ENCODE results near the gene SMIM3.
A peak's percentile ranks its signal among the peaks of the same experiment; 100 is the strongest.
"Not testable (repeated sequence)": the region's sequence is repeated elsewhere in the genome, so short reads cannot be mapped to it uniquely, and the experiment has no call there.

SMIM3 gene

DNA sequence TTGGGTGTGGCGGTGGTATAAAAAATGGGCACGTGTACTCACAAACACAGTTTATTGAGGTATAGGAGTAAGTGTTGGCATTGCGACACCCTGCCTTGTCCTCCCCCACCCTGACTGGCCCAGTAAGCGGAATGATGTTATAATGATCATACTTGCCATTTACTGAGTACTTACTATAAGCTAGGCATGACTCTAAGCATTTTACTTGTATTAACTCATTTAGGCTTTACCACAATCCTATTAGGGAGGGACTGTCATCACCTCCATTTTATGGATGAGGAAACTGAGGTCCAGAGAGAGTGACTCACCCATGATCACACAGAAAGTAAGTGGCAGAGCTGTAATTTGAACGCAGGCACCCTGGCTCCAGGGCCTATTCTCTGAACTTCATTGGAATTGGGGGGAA, 2.3 kb downstream of the SMIM3 start:
- peak overlapping the region; percentile 95 for H3K27ac Mint-ChIP-seq
- no peaks in the 10 kb centered on the region for H3K36me3 Mint-ChIP-seq
- H3K4me3 Mint-ChIP-seq = peak overlapping the region; percentile 95
- DNase-seq (ENCODE audit: low spot score in 2 of 2) = no peak
- ATAC-seq = no peak
- peaks cover under 1% of the 10 kb centered on the region for H3K9me3 Mint-ChIP-seq
- H3K4me1 Mint-ChIP-seq = peaks cover 71% of the 10 kb centered on the region

DNA sequence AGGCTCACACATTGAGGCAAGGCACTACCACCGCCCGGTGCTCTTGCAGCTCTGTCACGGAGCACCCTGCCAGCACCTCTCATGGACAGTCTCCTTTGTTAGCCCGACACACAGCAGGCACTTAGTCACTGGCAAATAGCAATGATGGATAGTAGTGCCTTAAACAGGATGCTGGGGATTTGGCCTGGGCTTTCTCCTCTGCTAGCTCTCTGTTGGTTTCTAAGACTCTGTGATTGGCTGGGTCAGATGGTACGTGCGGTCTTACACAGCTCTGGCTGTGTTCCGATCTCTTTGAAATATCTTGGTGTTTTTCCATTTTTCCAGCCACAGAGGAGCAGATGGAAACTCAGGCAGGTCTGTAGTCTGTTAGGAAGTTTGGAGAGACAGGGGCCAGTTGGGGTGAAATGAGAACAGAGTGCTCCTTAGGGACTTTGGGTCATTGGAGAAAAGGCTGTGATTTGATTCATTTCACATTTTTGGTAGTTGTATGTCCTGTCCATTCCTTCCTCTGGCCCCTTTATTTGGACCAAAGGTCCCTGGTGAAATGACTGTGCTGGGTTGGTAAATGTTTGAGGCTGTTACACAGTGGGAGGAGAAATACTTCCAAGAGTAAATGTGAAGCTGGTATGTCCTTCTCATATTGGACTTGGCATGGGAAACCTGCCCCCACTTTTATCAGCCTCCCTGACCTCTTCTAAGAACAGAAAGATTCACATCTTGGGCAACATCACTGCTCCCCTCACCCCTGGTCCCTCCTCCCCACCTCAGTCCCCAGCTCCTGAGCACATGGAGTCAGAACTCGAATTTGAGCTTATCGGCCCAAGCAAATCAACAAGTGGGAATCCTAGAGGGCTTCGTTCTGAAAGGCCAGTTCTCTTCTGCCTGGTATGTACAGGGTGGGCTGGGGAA, 3.4 kb downstream of the SMIM3 start:
- Mint-ChIP-seq H3K27ac (peak overlapping the region; percentile 95), H3K36me3 (no peaks in the 10 kb centered on the region), H3K9me3 (peaks cover 4% of the 10 kb centered on the region), H3K4me1 (peaks cover 79% of the 10 kb centered on the region), H3K4me3 (no peak overlapping the region)
- ATAC-seq = no peak
- no peak for DNase-seq (ENCODE audit: low spot score in 2 of 2)

DNA sequence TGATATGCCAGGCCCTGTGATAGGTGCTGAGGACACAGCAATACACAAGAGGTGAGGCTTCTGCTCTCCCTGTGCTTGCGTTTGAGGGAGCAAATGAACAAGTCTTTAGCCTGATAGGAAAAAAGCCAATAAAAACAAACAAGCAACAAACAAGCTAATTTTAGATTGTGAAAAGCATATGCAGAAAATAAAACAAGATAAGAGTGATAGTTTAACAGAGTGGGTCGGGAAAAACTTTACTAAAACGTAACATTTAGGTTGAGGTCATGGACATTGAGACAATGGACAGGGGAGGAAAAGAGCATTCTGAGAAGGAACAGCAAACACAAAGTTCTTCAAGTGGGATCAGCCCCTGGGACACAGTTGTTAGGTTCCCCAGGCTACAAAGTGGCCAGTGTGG, 4.3 kb downstream of the SMIM3 start:
- Mint-ChIP-seq H3K36me3 (no peaks in the 10 kb centered on the region), H3K4me1 (peaks cover 81% of the 10 kb centered on the region), H3K4me3 (peak overlapping the region; percentile 62), H3K27ac (peak overlapping the region; percentile 95), H3K9me3 (peaks cover 4% of the 10 kb centered on the region)
- DNase-seq (ENCODE audit: low spot score in 2 of 2) (no peak), ATAC-seq (no peak)

DNA sequence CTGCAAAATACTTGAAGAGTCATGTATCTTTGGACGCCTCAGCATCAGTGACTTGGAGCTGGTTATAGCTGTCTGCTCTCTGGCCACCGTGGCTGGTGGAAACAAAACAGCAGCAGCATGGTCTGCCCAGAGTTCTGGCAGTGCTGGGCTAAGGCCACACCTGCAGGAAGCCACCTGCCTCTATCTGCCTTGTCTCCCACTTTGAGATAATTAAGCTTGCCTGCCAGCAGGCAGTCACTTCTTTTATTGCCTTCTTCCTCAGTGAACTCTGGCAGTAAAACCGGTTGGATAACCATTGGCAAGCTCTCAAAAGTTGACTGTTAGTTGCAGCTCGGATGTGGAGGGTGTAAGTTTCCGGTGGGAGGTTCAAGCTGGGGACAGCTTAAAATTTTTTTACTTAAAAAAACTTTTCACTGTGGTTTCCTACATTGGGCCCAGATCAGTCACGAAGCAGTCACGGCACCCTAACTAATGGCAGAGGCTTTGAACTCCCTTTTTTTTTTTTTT, 4.9 kb downstream of the SMIM3 start:
- peak overlapping the region; percentile 95 for H3K27ac Mint-ChIP-seq
- H3K4me3 Mint-ChIP-seq = peak overlapping the region; percentile 62
- peaks cover 79% of the 10 kb centered on the region for H3K4me1 Mint-ChIP-seq
- peak; percentile 89 for ATAC-seq
- H3K36me3 Mint-ChIP-seq = no peaks in the 10 kb centered on the region
- peaks cover 4% of the 10 kb centered on the region for H3K9me3 Mint-ChIP-seq
- DNase-seq (ENCODE audit: low spot score in 2 of 2) = peak; percentile 25 to 73

DNA sequence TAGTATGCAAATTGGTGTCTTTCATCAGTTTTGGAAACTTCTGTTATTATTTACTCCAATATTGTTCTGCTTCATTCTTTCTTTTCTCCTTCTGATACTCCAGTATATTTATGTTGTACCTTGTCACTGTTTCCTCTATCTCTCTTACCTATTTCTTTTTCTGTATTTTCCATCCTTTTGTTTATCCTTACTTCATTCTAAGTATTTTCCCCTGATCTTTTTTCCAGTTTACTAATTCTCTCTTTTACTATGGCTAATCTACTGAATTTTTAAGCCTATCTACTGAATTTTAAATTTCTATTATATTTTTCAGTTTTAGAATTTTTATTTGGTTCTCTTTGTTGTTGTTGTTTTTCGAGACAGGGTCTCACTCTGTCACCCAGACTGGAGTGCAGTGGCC, 7.4 kb downstream of the SMIM3 start:
- Mint-ChIP-seq H3K9me3 (peaks cover 4% of the 10 kb centered on the region), H3K4me3 (no peak overlapping the region), H3K4me1 (peaks cover 80% of the 10 kb centered on the region), H3K27ac (no peak overlapping the region), H3K36me3 (no peaks in the 10 kb centered on the region)
- no peak for DNase-seq (ENCODE audit: low spot score in 2 of 2)
- ATAC-seq = no peak

DNA sequence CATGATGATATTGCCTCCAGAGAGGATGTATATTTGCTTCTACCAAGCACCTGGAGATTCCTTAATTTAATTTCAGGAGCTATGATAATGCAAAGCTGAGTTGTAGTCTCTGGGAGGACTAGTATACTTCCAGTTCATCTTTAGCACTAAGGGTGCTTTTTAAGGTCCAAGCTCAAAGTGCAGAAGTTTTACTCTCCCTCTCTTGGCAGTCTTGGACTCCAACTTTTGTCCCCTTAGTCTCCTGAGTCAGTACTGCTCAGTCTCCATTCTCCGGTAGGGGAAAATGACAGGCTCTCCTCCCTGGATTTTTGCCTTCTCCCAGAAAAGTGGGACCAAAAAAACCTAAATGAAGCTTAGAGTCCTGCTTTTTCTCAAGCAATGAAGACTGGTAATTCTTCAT, 8.3 kb downstream of the SMIM3 start:
- ATAC-seq (no peak), DNase-seq (ENCODE audit: low spot score in 2 of 2) (no peak)
- peaks cover 4% of the 10 kb centered on the region for H3K9me3 Mint-ChIP-seq
- peaks cover 78% of the 10 kb centered on the region for H3K4me1 Mint-ChIP-seq
- H3K36me3 Mint-ChIP-seq = no peaks in the 10 kb centered on the region
- no peak overlapping the region for H3K4me3 Mint-ChIP-seq
- no peak overlapping the region for H3K27ac Mint-ChIP-seq

DNA sequence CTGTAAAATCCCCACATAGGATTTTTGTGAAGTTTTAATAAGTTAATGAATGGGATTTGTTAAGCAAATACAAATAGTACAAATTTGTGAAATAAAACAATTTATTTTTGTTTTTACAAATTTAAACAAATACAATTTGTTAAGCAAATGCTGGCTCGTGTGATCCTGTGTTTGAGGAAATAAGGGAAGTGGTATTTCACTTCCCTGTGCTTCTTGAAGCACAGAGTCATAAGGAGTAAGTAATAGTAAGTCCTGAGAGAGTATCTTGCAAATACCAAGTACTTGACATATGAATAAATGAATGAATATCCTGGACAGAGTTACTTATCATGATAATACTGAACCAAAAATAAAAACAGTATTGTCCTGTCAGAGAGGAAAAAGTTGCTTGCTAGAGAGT, 9.1 kb downstream of the SMIM3 start:
- DNase-seq (ENCODE audit: low spot score in 2 of 2) = no peak
- Mint-ChIP-seq H3K27ac (no peak overlapping the region), H3K4me3 (no peak overlapping the region)

DNA sequence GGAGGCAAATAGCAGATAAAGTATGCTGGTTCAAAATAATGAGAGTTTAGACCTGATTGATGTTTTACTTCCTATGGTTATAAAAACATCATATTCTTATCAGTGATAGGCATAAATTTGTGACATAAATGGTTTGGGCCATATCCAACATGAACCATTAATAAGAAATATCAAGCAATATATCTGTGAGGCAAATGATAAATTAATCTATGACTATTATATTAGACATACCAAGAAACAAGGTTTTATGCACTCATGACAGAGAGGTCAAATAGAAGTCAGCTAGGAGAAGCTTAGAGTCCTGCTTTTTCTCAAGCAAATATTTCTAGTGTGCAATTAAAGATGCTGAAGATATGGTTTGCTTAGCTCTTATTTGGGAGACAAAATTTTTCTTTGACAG, 10.4 kb downstream of the SMIM3 start:
- ATAC-seq (no peak), DNase-seq (ENCODE audit: low spot score in 2 of 2) (no peak)
- H3K36me3 Mint-ChIP-seq = no peaks in the 10 kb centered on the region
- H3K4me1 Mint-ChIP-seq = peaks cover 57% of the 10 kb centered on the region
- peak overlapping the region; percentile 87 for H3K27ac Mint-ChIP-seq
- H3K9me3 Mint-ChIP-seq = peaks cover 4% of the 10 kb centered on the region
- H3K4me3 Mint-ChIP-seq = peak overlapping the region; percentile 60

More for the DNA sequence above, 9.1 kb downstream of the SMIM3 start:
- peaks cover 4% of the 10 kb centered on the region for H3K9me3 Mint-ChIP-seq
- ATAC-seq = no peak
- peaks cover 70% of the 10 kb centered on the region for H3K4me1 Mint-ChIP-seq
- no peaks in the 10 kb centered on the region for H3K36me3 Mint-ChIP-seq

DNA sequence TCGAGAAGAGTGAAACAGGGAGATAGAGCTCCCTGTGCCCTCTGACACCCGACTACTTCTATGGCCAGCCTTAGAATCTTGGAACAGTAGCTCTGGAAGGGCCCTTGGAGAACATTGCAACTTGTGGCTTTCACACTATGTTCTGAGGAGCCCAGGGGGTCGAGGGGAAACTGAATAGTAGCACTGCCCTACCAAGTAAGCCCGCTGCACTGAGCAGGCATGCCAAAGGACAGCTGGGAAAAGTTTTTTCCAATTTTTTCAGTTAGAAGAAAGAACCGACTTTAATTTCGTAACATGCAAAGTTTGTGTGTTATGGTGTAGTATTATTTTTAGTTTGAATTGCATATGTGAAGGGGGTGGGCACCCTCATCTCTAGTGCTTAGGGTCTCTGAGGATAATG, 10.9 kb downstream of the SMIM3 start:
- ATAC-seq (no peak), DNase-seq (ENCODE audit: low spot score in 2 of 2) (no peak)
- Mint-ChIP-seq H3K4me1 (peaks cover 53% of the 10 kb centered on the region), H3K27ac (peak overlapping the region; percentile 87), H3K9me3 (peaks cover 4% of the 10 kb centered on the region), H3K4me3 (peak overlapping the region; percentile 60), H3K36me3 (no peaks in the 10 kb centered on the region)

DNA sequence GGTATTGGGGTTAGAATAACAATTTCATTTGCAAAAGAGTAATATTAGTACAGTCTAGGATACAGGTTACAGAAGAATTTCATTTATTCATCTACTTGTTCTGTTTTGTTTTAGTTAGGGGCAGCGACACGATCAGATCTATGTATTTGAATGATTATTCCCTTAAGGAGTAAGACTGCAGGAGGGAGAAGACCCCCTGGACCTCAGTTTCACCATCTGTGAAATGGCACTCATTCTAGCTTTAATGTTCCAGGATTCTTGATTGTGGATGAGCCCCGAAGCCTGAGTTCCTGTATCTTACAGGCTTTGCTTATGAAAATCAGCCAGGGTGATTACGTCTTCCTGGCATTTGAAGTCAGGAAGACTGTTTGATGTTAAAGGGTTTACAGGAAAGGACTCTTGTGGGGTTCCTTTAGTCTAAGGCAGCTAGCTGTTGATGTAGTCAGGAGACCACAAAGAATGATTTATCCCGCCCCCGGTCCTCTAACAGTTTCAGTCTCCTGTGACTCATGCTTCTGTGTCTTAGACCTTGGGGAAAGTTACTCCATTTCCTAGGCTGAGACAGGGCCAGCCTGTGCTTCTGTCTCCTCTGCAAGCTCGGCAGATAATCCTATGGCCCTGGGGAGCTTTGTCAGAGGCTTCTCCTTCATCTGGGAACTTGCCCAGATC, 11.5 kb downstream of the SMIM3 start:
- H3K27ac Mint-ChIP-seq = peak overlapping the region; percentile 87
- H3K4me1 Mint-ChIP-seq = peaks cover 47% of the 10 kb centered on the region
- H3K9me3 Mint-ChIP-seq = peaks cover 4% of the 10 kb centered on the region
- no peaks in the 10 kb centered on the region for H3K36me3 Mint-ChIP-seq
- H3K4me3 Mint-ChIP-seq = peak overlapping the region; percentile 60
- ATAC-seq (peak; percentile 100), DNase-seq (ENCODE audit: low spot score in 2 of 2) (peak; percentile 42 to 75)

DNA sequence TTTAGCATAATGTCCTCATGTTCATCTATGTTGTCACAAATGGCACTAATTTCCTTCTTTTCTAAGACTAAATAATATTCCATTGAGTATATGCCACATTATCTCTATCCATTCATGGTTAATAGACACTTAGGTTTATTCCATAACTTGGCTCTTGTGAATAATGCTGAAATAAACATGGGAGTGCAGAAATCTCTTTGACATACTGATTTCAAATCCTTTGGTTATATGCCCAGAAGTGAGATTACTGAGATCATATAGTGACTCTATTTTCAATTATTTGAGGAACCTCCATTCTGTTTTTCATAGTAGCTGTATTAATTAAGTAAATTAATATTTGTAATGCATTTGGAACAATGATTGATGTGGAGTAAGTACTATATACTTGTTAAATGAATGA, 13.0 kb downstream of the SMIM3 start:
- Mint-ChIP-seq H3K36me3 (no peaks in the 10 kb centered on the region), H3K4me1 (peaks cover 40% of the 10 kb centered on the region), H3K9me3 (no peaks in the 10 kb centered on the region), H3K27ac (no peak overlapping the region), H3K4me3 (peak overlapping the region; percentile 11)
- ATAC-seq (no peak), DNase-seq (ENCODE audit: low spot score in 2 of 2) (no peak)

DNA sequence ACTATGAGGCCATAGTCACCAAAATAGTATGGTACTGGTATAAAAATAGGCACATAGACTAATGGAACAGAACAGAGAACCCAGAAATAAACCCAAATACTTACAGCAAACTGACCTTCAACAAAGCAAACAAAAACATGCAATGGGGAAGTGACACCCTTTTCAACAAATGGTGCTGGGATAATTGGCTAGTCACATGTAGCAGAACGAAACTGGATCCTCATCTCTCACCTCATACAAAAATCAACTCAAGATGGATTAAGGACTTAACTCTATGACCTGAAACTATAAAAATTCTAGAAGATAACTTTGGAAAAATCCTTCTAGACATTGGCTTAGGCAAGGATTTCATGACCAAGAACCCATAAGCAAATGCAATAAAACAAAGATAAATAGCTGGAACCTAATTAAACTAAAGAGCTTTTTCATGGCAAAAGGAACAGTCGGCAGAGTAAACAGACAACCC, 14.9 kb downstream of the SMIM3 start:
- H3K36me3 Mint-ChIP-seq, H3K27ac Mint-ChIP-seq, H3K9me3 Mint-ChIP-seq: not testable (repeated sequence)

DNA sequence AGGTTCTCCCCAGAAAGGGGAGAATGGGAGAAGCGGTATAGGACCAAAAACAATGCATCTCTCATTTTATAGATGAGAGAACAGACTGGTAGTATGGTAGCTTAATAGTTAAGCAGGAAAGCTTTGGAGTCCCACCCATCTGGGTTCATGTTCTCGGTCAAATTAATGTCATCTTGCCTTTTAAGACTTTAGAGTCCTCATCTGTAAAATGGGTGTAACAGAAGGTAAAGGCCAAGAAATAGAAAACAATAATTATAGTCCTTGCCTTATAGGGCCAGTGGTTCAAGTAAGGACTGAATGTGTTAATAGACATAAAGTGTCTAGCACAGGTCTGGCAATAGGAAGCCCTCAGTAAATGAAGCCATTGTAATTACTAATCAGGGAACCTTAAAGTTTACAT, 16.4 kb downstream of the SMIM3 start:
- Mint-ChIP-seq H3K4me3 (no peak overlapping the region), H3K4me1 (peaks cover 16% of the 10 kb centered on the region), H3K27ac (no peak overlapping the region), H3K36me3 (no peaks in the 10 kb centered on the region), H3K9me3 (no peaks in the 10 kb centered on the region)
- ATAC-seq = no peak
- no peak for DNase-seq (ENCODE audit: low spot score in 2 of 2)

More for the DNA sequence above, 14.9 kb downstream of the SMIM3 start:
- not testable (repeated sequence) for H3K4me3 Mint-ChIP-seq; DNase-seq (ENCODE audit: low spot score in 2 of 2); ATAC-seq
- H3K4me1 Mint-ChIP-seq = peaks cover 30% of the 10 kb centered on the region

DNA sequence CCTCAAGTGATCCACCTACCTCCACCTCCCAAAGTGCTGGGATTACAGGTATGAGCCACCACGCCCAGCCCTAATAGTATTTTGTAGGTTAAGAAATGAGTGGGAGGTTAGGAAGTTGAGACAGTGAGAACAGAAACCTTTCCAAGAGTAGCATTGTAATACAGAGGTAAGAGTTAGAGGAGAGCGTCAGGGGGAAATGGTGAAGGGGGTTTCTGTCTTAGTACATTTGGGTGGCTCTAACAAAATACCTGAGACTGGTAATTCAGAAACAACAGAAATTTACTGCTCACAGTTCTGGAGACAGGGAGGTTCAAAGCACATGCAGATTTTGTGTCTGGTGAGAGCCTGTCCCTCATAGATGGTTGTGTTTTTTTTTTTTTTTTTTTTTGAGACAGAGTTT, 18.8 kb downstream of the SMIM3 start:
- Mint-ChIP-seq H3K27ac (no peak overlapping the region), H3K4me1 (no peaks in the 10 kb centered on the region), H3K36me3 (no peaks in the 10 kb centered on the region), H3K9me3 (no peaks in the 10 kb centered on the region), H3K4me3 (no peak overlapping the region)
- DNase-seq (ENCODE audit: low spot score in 2 of 2) (no peak), ATAC-seq (no peak)

DNA sequence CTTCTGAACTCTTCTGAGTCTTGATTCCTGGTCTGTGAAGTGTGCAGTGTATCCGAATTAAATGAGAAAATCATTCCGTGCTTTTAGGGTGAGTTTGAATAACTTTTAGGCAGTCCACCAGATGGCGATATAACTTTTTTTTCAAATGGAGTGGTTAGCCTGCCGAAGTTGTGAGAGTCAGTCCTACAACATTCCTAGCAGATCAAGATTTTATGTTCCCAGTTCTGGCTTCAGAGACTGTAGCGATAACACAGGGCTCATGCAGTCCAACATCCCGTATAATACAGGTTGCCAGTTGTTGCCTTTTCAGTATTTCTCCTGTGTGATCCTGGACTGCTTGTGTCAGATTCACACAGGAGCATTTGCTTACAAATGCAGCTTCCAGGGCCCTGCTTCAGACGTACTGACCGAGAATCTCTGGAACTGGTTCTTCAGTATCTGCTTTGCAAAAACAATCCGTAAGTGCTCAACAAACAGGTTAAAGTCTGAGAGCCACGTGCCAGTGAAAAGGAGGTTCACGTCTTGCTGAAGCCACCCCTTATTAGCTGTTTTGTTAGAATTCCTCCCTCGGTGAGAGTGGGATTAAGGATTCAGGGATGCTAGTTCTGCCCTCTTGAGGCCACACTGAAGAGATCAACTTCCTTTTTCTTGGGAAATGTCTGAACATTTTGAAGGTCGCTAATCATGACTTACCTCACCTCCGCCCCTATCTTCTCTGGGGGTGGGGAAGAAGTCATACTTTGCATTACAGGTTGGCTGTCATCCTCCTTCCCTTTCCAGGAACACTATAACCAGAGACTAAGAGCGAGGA, 22.8 kb downstream of the SMIM3 start:
- Mint-ChIP-seq H3K9me3 (no peaks in the 10 kb centered on the region), H3K4me3 (no peak overlapping the region), H3K36me3 (no peaks in the 10 kb centered on the region), H3K27ac (peak overlapping the region; percentile 47), H3K4me1 (no peaks in the 10 kb centered on the region)
- ATAC-seq (peak; percentile 54), DNase-seq (ENCODE audit: low spot score in 2 of 2) (no peak)

Measured in stimulated activated effector memory CD8-positive, alpha-beta T cell treated with anti-CD3 and anti-CD28 coated beads, Interleukin-12 subunit alpha, Interleukin-12 subunit beta, amount 100 ng/mL, for 72 hours (primary cell).